T-helper 1 cell treated with Interleukin-12 subunit alpha and Interleukin-12 subunit beta and Interleukin-4 antibody, amounts not matched to agents 30 μg/mL and 1 μg/mL, for 36 hours (primary cell): Measurements from ENCODE around the gene NUFIP1.
"Not testable (repeated sequence)": the region's sequence is repeated elsewhere in the genome, so short reads cannot be mapped to it uniquely, and the experiment has no call there.

ENCODE experiments used
- H3K27ac Mint-ChIP-seq: one replicate; pipeline ENCODE4 v1.8.0; 2021; ENCODE audit warnings: mild to moderate bottlenecking, mixed read lengths
- H3K27me3 Mint-ChIP-seq: one replicate; pipeline ENCODE4 v1.8.0; 2021; ENCODE audit warnings: low read depth, mixed read lengths
- H3K36me3 Mint-ChIP-seq: one replicate; pipeline ENCODE4 v1.8.0; 2021; ENCODE audit warnings: low read depth, mixed read lengths
- H3K4me1 Mint-ChIP-seq: one replicate; pipeline ENCODE4 v1.8.0; 2021; ENCODE audit warnings: low read depth, mixed read lengths
- H3K4me3 Mint-ChIP-seq: one replicate; pipeline ENCODE4 v1.8.0; 2021; ENCODE audit warnings: mild to moderate bottlenecking, moderate library complexity, mixed read lengths
- H3K9me3 Mint-ChIP-seq: one replicate; pipeline ENCODE4 v1.8.0; 2021; ENCODE audit warnings: mixed read lengths

NUFIP1 gene

GRCh38 chr13:44918326-44919103 is 70.8 kb downstream of the NUFIP1 start:
- Mint-ChIP-seq H3K4me3 (no peak overlapping the region), H3K4me1 (no peaks in the 10 kb centered on the region), H3K27me3 (peaks cover 6% of the 10 kb centered on the region), H3K27ac (no peak overlapping the region), H3K9me3 (no peaks in the 10 kb centered on the region), H3K36me3 (no peaks in the 10 kb centered on the region)

GRCh38 chr13:44917589-44918325 is 71.5 kb downstream of the NUFIP1 start:
- Mint-ChIP-seq H3K9me3 (no peaks in the 10 kb centered on the region), H3K27me3 (no peaks in the 10 kb centered on the region), H3K27ac (no peak overlapping the region), H3K4me3 (no peak overlapping the region), H3K4me1 (no peaks in the 10 kb centered on the region), H3K36me3 (no peaks in the 10 kb centered on the region)

- Mint-ChIP-seq H3K27ac (no peak overlapping the region), H3K9me3 (peaks cover 16% of the 10 kb centered on the region), H3K4me1 (no peaks in the 10 kb centered on the region), H3K4me3 (no peak overlapping the region), H3K27me3 (no peaks in the 10 kb centered on the region), H3K36me3 (no peaks in the 10 kb centered on the region)
Measured at GRCh38 chr13:44912278-44913016, 76.8 kb downstream of the NUFIP1 start.

GRCh38 chr13:44908712-44909111 is 80.6 kb downstream of the NUFIP1 start:
- no peaks in the 10 kb centered on the region for H3K4me1 Mint-ChIP-seq
- H3K36me3 Mint-ChIP-seq: no peaks in the 10 kb centered on the region
- no peak overlapping the region for H3K4me3 Mint-ChIP-seq
- H3K9me3 Mint-ChIP-seq: peaks cover 16% of the 10 kb centered on the region
- H3K27ac Mint-ChIP-seq: no peak overlapping the region
- H3K27me3 Mint-ChIP-seq: peaks cover 4% of the 10 kb centered on the region

- Mint-ChIP-seq H3K9me3 (peaks cover 16% of the 10 kb centered on the region), H3K4me3 (no peak overlapping the region), H3K27ac (no peak overlapping the region), H3K27me3 (peaks cover 4% of the 10 kb centered on the region), H3K4me1 (no peaks in the 10 kb centered on the region), H3K36me3 (no peaks in the 10 kb centered on the region)
Measured at GRCh38 chr13:44908266-44908665, 81.0 kb downstream of the NUFIP1 start.

GRCh38 chr13:44906713-44907112 is 82.6 kb downstream of the NUFIP1 start:
- H3K9me3 Mint-ChIP-seq: peaks cover 9% of the 10 kb centered on the region
- H3K4me3 Mint-ChIP-seq: no peak overlapping the region
- H3K4me1 Mint-ChIP-seq: no peaks in the 10 kb centered on the region
- H3K27me3 Mint-ChIP-seq: peaks cover 8% of the 10 kb centered on the region
- no peaks in the 10 kb centered on the region for H3K36me3 Mint-ChIP-seq
- no peak overlapping the region for H3K27ac Mint-ChIP-seq

DNA sequence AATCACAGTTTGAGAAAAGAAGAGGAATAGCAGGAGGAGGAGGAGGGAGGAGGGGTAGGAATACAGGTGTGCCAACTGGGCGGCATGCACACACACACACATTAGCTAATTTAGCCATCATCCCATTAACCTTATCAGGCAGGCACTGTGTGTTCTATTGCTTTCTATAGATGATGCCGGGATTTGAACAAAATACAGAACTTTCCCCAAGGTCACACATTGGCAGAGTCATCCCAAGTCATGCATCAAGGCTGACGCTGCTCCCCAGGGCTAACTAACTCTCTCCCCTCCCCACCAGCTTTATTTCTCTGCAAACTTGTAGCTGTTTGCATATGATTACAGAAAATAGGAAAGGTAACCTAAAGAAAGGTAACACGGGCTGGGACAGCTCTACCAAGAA is 83.0 kb downstream of the NUFIP1 start:
- no peaks in the 10 kb centered on the region for H3K36me3 Mint-ChIP-seq
- H3K9me3 Mint-ChIP-seq: peaks cover 8% of the 10 kb centered on the region
- no peaks in the 10 kb centered on the region for H3K4me1 Mint-ChIP-seq
- H3K4me3 Mint-ChIP-seq: no peak overlapping the region
- peaks cover 8% of the 10 kb centered on the region for H3K27me3 Mint-ChIP-seq
- no peak overlapping the region for H3K27ac Mint-ChIP-seq

- Mint-ChIP-seq H3K4me1 (no peaks in the 10 kb centered on the region), H3K9me3 (peaks cover under 1% of the 10 kb centered on the region), H3K4me3 (no peak overlapping the region), H3K27ac (no peak overlapping the region), H3K36me3 (no peaks in the 10 kb centered on the region), H3K27me3 (peaks cover 8% of the 10 kb centered on the region)
Measured at GRCh38 chr13:44905556-44905955, 83.7 kb downstream of the NUFIP1 start.

DNA sequence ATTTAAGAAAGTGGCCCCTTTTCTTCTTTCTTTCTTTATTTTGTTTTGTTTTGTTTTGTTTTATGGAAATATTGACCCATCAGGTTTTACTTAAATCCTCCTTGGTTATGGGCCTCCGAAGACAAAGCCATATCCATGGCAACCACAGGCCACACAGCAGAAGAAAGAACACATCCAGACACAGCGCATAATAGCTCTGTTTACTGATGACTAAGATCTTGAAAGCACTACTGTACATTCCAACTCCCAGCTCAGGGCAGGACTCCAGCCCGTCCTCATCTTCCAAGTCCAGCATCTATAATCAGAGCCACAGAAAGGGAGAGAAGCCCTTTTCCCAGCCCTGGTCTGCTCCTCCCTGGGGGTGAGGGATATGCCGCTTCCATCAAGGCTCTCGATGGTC is 84.3 kb downstream of the NUFIP1 start:
- H3K9me3 Mint-ChIP-seq: no peaks in the 10 kb centered on the region
- H3K36me3 Mint-ChIP-seq: no peaks in the 10 kb centered on the region
- no peaks in the 10 kb centered on the region for H3K4me1 Mint-ChIP-seq
- H3K27ac Mint-ChIP-seq: no peak overlapping the region
- H3K27me3 Mint-ChIP-seq: peaks cover 8% of the 10 kb centered on the region
- no peak overlapping the region for H3K4me3 Mint-ChIP-seq

DNA sequence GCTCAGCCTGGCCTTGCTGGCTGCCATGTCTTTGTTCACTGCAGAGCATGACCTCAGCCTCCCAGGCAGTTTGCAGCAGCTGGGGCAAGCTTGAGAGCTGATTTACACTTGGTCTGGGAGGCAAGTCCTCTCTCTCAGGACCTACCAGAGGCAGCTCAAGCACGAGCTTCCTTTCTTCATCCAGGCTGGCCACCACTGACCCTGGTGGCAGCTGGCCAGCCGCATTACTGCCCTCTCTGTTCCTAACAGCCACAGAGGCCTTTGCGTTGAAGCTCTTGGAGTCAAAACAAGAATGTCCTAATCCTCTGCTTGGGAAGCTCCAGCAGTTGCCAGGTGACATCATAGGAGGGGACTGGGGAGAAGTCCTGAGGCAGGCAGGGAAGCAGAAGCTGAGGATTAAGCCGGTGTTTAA is 85.7 kb downstream of the NUFIP1 start:
- Mint-ChIP-seq H3K4me3 (no peak overlapping the region), H3K36me3 (no peaks in the 10 kb centered on the region), H3K27ac (no peak overlapping the region), H3K27me3 (peaks cover 8% of the 10 kb centered on the region), H3K4me1 (no peaks in the 10 kb centered on the region), H3K9me3 (no peaks in the 10 kb centered on the region)

DNA sequence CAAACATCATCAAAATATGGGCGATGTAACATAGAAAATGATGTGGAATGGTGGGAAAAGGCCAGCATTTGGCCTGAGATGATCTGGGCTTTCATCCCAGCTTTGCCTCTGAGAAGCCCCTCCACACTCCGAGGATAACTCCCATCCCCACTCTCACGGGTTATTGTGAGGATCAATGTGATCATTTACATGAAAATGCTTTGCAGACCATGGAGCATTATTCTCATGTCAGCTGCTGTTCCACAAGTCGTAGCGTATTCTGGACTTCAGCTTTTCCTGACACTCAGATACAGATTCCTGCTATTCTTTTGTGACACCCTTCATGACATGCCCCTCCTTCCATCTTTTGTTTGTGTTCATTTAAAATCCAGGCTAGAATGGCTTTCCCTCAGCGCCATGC is 86.5 kb downstream of the NUFIP1 start:
- no peak overlapping the region for H3K27ac Mint-ChIP-seq
- no peaks in the 10 kb centered on the region for H3K4me1 Mint-ChIP-seq
- no peaks in the 10 kb centered on the region for H3K9me3 Mint-ChIP-seq
- no peak overlapping the region for H3K4me3 Mint-ChIP-seq
- H3K27me3 Mint-ChIP-seq: peaks cover 8% of the 10 kb centered on the region
- H3K36me3 Mint-ChIP-seq: no peaks in the 10 kb centered on the region

- Mint-ChIP-seq H3K36me3 (no peaks in the 10 kb centered on the region), H3K9me3 (no peaks in the 10 kb centered on the region), H3K27ac (no peak overlapping the region), H3K4me1 (no peaks in the 10 kb centered on the region), H3K27me3 (peaks cover 8% of the 10 kb centered on the region), H3K4me3 (no peak overlapping the region)
Measured at GRCh38 chr13:44899967-44900366, 89.3 kb downstream of the NUFIP1 start.

GRCh38 chr13:44898308-44898707 is 91.0 kb downstream of the NUFIP1 start:
- not testable (repeated sequence) for H3K9me3 Mint-ChIP-seq, H3K4me3 Mint-ChIP-seq, H3K4me1 Mint-ChIP-seq, H3K27me3 Mint-ChIP-seq, H3K27ac Mint-ChIP-seq, H3K36me3 Mint-ChIP-seq

DNA sequence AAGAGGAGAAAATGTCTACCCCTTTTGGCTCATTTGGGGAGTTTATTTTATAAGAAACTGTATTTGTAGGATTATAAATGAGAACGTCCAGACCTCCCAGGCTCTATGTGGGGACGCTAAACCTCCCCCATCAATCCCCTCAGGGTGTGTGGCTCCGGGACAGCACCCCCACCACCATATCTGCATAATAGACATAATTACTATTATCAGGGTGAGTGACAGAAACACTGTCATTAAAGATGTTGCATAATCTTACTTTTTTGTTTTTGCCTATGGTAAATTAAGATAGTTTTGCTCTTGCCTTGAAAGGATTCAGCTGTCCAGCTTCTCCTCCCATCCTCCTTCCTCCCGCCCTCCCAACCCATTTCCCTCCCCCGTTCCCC is 93.3 kb downstream of the NUFIP1 start:
- Mint-ChIP-seq H3K9me3 (no peaks in the 10 kb centered on the region), H3K27ac (no peak overlapping the region), H3K4me1 (no peaks in the 10 kb centered on the region), H3K4me3 (no peak overlapping the region), H3K27me3 (no peaks in the 10 kb centered on the region), H3K36me3 (no peaks in the 10 kb centered on the region)
